H1 (cell line): Measurements from ENCODE around the gene IL36G. TPM values are rescaled to one million over a fixed set of nuclear protein-coding genes. Genes with fewer than 3 reads are reported as not detected.

ENCODE experiments used
- CTBP2 ChIP-seq: IDR thresholded peaks from 2 replicates; pipeline ENCODE4 v1.7.0; 2011; ENCODE audit warnings: borderline replicate concordance, mild to moderate bottlenecking, moderate library complexity, mixed read lengths, low read length; ENCODE audit not compliant: insufficient read depth, insufficient read length
- HDAC2 ChIP-seq, 2 experiments: fragments of 300-600 bp in 1 of 2; sonication (generic) in 1 of 2; IDR thresholded peaks; 2 replicates each; pipeline ENCODE4 v1.6.1; 2011 to 2012; ENCODE audit warnings: low read depth in 2 of 2, low read length in 2 of 2, mild to moderate bottlenecking in 2 of 2, moderate library complexity in 2 of 2, borderline replicate concordance in 1 of 2, inconsistent platforms in 1 of 2
- JUN ChIP-seq: IDR thresholded peaks from 2 replicates; pipeline ENCODE4 v1.6.1; 2011; ENCODE audit warnings: low read depth, mild to moderate bottlenecking, improper control_type of control experiment, low read length
- PHF8 ChIP-seq: fragments of 200-600 bp; sonication (generic); conservative IDR thresholded peaks from 2 replicates; pipeline ENCODE4 v1.7.1; 2012; ENCODE audit warnings: low read depth, mild to moderate bottlenecking, inconsistent platforms, low read length, moderate library complexity
- RXRA ChIP-seq: IDR thresholded peaks from 2 replicates; pipeline ENCODE4 v1.6.1; 2011; ENCODE audit warnings: low read depth, mild to moderate bottlenecking, low read length, moderate library complexity; ENCODE audit not compliant: insufficient read depth
- polyA plus RNA-seq, 7 experiments: library from polyadenylated mRNA; depleted of rRNA in 3 of 7; stranded (reverse) in 5 of 7; unstranded in 2 of 7; fragments of >200 nt in 5 of 7; fragments of 200-250 nt in 2 of 7; gene quantifications; 1 replicate in 5 of 7; 2 replicates in 1 of 7; 4 replicates in 1 of 7; pipeline versions ENCODE4 v1.2.1 to v1.2.3, GENCODE V29; 2011 to 2013; ENCODE audit warnings: missing spikeins in 2 of 7, mixed read lengths in 2 of 7
- total RNA-seq: library from RNA; stranded (reverse); fragmentation: NEBNext Ultra II Directional; extraction: Animal tissue kit (Norgen Biotek cat#: 25700); gene quantifications from 2 replicates; pipeline ENCODE4 v1.2.1, GENCODE V29; 2021
- TF ChIP-seq, protein P1 (sequence below): IDR thresholded peaks from 2 replicates; pipeline ENCODE4 v1.6.1; 2011; ENCODE audit warnings: low read depth, mild to moderate bottlenecking, low read length; ENCODE audit not compliant: insufficient read depth

Gene IL36G
- total and polyA plus RNA-seq, 2 of the 8 experiments (the other 6 are each of a cell fraction or from before 2014, with no cell fraction given): 0.39 TPM; not detected in 1

DNA sequence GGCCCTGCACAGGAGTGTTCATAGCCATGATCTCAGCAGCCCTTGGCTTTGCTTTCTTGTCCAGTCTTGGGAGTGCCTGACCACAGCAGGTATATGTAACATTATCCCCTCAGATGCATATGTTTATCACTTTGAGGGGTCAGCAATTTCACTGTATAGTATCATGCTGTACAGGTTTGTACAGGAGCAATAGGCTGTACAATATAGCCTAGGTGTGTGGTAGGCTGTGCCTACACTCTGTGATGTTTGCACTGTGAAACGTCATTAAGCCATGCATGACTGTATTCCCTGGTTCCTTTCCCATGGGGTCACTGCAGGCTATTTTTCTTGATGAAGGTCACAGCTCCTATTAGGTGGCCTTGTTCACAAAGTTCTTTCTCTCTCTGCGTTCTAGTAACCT is 4.7 kb upstream of the IL36G start (continued):
- TF ChIP-seq CTBP2 (no peak), PHF8 (no peak), JUN (no peak), RXRA (no peak), HDAC2 (IDR thresholded peaks at IDR 0.05; ENCODE audit: borderline replicate concordance in 1 of 2, low read depth in 2 of 2, low read length in 2 of 2) (no peak)
- TF ChIP-seq, protein P1, sequence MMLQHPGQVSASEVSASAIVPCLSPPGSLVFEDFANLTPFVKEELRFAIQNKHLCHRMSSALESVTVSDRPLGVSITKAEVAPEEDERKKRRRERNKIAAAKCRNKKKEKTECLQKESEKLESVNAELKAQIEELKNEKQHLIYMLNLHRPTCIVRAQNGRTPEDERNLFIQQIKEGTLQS: no peak
